Sigmoid colon (tissue), 4 donors: ENCODE data around the gene TSPEAR.
"Not testable (repeated sequence)": the region's sequence is repeated elsewhere in the genome, so short reads cannot be mapped to it uniquely, and the experiment has no call there.

ENCODE experiments used
- CTCF ChIP-seq, 4 experiments: fragments of 450-650 bp in 3 of 4; fragments of 200-600 bp in 1 of 4; IDR thresholded peaks; one replicate each; pipeline ENCODE4 v1.5.1; 2016 to 2019; ENCODE audit warnings: antibody characterized with exemption in 4 of 4, mild to moderate bottlenecking in 3 of 4, moderate library complexity in 2 of 4
- POLR2AphosphoS5 ChIP-seq, 4 donors: sonication (generic); formaldehyde crosslinking; IDR thresholded peaks; one replicate each; pipeline ENCODE4 v1.6.1; 2017; ENCODE audit warnings: antibody characterized with exemption in 4 of 4

- not testable (repeated sequence) for TF ChIP-seq POLR2AphosphoS5, CTCF (IDR thresholded peaks at IDR 0.05)
Measured at GRCh38 chr21:44610157-44610843, 101.1 kb downstream of the TSPEAR start.
